ENCODE measurements around the gene PDLIM7.
A peak's percentile ranks its signal among the peaks of the same experiment; 100 is the strongest.

PDLIM7 gene

DNA sequence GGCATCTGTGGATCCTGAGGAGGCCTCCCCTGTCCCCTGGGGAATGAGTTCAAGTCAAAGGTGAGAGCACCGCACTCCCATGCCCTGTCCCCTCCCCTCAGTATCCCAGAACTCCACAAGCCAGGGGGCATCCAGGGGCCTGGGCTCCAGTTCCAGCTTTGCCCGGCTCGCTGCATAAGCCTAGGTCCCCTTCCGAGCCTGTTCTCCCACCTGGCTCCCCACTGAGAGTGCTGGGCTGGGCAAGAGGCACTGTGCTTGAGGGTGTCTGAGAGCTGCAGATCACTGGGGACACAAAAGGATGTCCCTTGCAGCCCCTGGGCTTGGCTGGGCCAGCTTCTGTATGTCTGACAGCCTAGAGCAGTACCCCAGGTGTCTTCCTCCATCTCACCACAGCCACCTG, 7.7 kb upstream of the PDLIM7 start:
- H3K36me3 ChIP-seq (ENCODE audit: insufficient read depth, low read length): peaks cover 52% of the 10 kb centered on the region
- H2AFZ ChIP-seq (ENCODE audit: low read length): no peak overlapping the region
- H3K27me3 ChIP-seq (ENCODE audit: insufficient read depth, low read length): no peaks in the 10 kb centered on the region
- peaks cover 74% of the 10 kb centered on the region for H3K4me1 ChIP-seq (ENCODE audit: insufficient read depth, low read length, severe bottlenecking)
- no peaks in the 10 kb centered on the region for H4K20me1 ChIP-seq (ENCODE audit: insufficient read depth, low read length)
- no peak overlapping the region for H3K4me2 ChIP-seq (ENCODE audit: low read length)
- no peak for TF ChIP-seq EZH2 (IDR thresholded peaks at IDR 0.05; ENCODE audit: borderline replicate concordance, low read length)
- TF ChIP-seq, protein P1, sequence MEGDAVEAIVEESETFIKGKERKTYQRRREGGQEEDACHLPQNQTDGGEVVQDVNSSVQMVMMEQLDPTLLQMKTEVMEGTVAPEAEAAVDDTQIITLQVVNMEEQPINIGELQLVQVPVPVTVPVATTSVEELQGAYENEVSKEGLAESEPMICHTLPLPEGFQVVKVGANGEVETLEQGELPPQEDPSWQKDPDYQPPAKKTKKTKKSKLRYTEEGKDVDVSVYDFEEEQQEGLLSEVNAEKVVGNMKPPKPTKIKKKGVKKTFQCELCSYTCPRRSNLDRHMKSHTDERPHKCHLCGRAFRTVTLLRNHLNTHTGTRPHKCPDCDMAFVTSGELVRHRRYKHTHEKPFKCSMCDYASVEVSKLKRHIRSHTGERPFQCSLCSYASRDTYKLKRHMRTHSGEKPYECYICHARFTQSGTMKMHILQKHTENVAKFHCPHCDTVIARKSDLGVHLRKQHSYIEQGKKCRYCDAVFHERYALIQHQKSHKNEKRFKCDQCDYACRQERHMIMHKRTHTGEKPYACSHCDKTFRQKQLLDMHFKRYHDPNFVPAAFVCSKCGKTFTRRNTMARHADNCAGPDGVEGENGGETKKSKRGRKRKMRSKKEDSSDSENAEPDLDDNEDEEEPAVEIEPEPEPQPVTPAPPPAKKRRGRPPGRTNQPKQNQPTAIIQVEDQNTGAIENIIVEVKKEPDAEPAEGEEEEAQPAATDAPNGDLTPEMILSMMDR (IDR thresholded peaks at IDR 0.05; ENCODE audit: low read length): no peak
- H3K79me2 ChIP-seq (ENCODE audit: insufficient read depth, low read length): no peaks in the 10 kb centered on the region
- peak overlapping the region; percentile 9 for H3K27ac ChIP-seq (ENCODE audit: low read depth, low read length, poor library complexity, severe bottlenecking)
- H3K9ac ChIP-seq (ENCODE audit: low read length): no peak overlapping the region
- no peaks in the 10 kb centered on the region for H3K9me2 ChIP-seq (ENCODE audit: low read depth, low read length)
- no peak overlapping the region for H3K4me3 ChIP-seq (ENCODE audit: low read depth, low read length, poor library complexity, severe bottlenecking)
- H3K9me3 ChIP-seq (ENCODE audit: low read length): no peaks in the 10 kb centered on the region
- peaks cover 7% of the 10 kb centered on the region; the same call in 1 of the 2 replicates for H3F3A ChIP-seq (ENCODE audit: insufficient read depth, low read length)

DNA sequence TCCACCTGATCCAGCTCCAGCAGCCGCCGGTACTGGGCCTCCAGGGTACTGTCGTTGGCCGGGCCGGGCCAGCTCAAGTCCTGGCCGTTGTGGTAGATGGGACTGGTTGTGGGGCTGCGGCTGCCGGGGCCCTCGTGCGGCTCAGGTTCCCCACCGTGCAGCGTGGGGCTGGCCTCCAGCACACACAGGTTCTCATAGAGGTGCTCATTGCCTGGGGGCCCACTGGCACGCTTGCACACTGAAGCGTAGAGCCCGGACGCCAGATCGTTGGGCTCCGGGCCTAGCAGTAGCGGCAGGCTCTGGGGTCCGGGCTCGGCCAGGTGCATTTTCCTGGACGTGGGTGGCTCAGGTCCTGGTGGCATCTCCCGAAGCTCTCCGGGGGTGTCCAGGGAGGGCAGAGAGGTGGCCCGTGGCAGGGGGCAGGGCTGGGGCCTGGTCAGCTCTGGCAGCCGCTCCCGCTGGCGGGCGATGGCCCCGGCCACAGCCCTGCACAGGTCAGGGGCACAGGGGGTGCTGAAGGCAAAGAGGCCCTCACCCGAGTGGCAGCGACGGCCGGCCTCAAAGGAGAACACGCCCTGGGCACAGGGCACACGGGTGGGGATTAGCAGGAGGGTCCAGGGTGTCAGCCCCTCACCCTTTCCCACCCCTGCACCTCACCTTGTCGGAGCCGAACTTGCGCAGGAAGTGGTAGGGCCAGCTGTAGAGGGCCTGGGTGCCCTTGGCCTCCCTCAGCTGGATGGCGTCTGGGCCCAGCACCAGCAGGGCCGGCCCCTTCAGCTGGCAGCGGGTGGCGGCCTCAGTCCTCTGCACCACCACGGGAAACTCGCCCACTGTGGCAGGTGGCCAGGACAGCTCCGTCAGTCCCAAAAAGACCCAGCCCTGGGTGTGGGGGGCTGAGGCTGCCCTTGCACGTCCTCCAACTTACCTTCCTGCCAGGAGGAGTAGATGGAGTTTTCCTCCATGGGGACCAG, 7.0 kb upstream of the PDLIM7 start:
- no peak overlapping the region for H3K4me2 ChIP-seq (ENCODE audit: low read length)
- peaks cover 67% of the 10 kb centered on the region for H3K4me1 ChIP-seq (ENCODE audit: insufficient read depth, low read length, severe bottlenecking)

GRCh38 chr5:177503351-177504085, 6.1 kb upstream of the PDLIM7 start:
- Histone ChIP-seq H4K20me1 (ENCODE audit: insufficient read depth, low read length) (no peaks in the 10 kb centered on the region), H3K4me3 (ENCODE audit: low read depth, low read length, poor library complexity, severe bottlenecking) (no peak overlapping the region), H3K9me2 (ENCODE audit: low read depth, low read length) (no peaks in the 10 kb centered on the region), H3K36me3 (ENCODE audit: insufficient read depth, low read length) (peaks cover 51% of the 10 kb centered on the region), H2AFZ (ENCODE audit: low read length) (no peak overlapping the region), H3K9ac (ENCODE audit: low read length) (no peak overlapping the region; the same call in 1 of the 2 replicates), H3K27ac (ENCODE audit: low read depth, low read length, poor library complexity, severe bottlenecking) (peak overlapping the region; percentile 81), H3F3A (ENCODE audit: insufficient read depth, low read length) (peaks cover 7% of the 10 kb centered on the region; the same call in 1 of the 2 replicates), H3K4me2 (ENCODE audit: low read length) (0 out of 2 replicates have a peak overlapping the region, but pooled peaks have one; percentile 5), H3K27me3 (ENCODE audit: insufficient read depth, low read length) (no peaks in the 10 kb centered on the region), H3K9me3 (ENCODE audit: low read length) (no peaks in the 10 kb centered on the region), H3K4me1 (ENCODE audit: insufficient read depth, low read length, severe bottlenecking) (peaks cover 59% of the 10 kb centered on the region), H3K79me2 (ENCODE audit: insufficient read depth, low read length) (no peaks in the 10 kb centered on the region)
- no peak for TF ChIP-seq EZH2 (IDR thresholded peaks at IDR 0.05; ENCODE audit: borderline replicate concordance, low read length)
- TF ChIP-seq, protein P1 (IDR thresholded peaks at IDR 0.05; ENCODE audit: low read length): no peak

More for the DNA sequence above, 7.0 kb upstream of the PDLIM7 start:
- no peak for TF ChIP-seq EZH2 (IDR thresholded peaks at IDR 0.05; ENCODE audit: borderline replicate concordance, low read length)
- TF ChIP-seq, protein P1 (IDR thresholded peaks at IDR 0.05; ENCODE audit: low read length): no peak
- H3K79me2 ChIP-seq (ENCODE audit: insufficient read depth, low read length): no peaks in the 10 kb centered on the region
- no peak overlapping the region for H3K4me3 ChIP-seq (ENCODE audit: low read depth, low read length, poor library complexity, severe bottlenecking)
- no peaks in the 10 kb centered on the region for H3K9me2 ChIP-seq (ENCODE audit: low read depth, low read length)
- no peak overlapping the region for H3K9ac ChIP-seq (ENCODE audit: low read length)
- H3K27ac ChIP-seq (ENCODE audit: low read depth, low read length, poor library complexity, severe bottlenecking): peak overlapping the region; percentile 81
- no peaks in the 10 kb centered on the region for H3K9me3 ChIP-seq (ENCODE audit: low read length)
- peaks cover 52% of the 10 kb centered on the region for H3K36me3 ChIP-seq (ENCODE audit: insufficient read depth, low read length)
- H4K20me1 ChIP-seq (ENCODE audit: insufficient read depth, low read length): no peaks in the 10 kb centered on the region
- H3F3A ChIP-seq (ENCODE audit: insufficient read depth, low read length): peaks cover 7% of the 10 kb centered on the region; the same call in 1 of the 2 replicates
- no peaks in the 10 kb centered on the region for H3K27me3 ChIP-seq (ENCODE audit: insufficient read depth, low read length)
- no peak overlapping the region for H2AFZ ChIP-seq (ENCODE audit: low read length)

Data from OCI-LY1 (cell line).